H9 (cell line): Measurements from ENCODE around the gene C1QA. TPM values are rescaled to one million over a fixed set of nuclear protein-coding genes. Genes with fewer than 3 reads are reported as not detected.

Experiments
- DNase-seq: peaks from one replicate; pipeline ENCODE4 v3.0.0-alpha.2; 2017
- H2AFZ ChIP-seq: one replicate; pipeline ENCODE4 v1.6.1; 2013; ENCODE audit warnings: mild to moderate bottlenecking, low read length, control low read depth, moderate library complexity
- H2AK5ac ChIP-seq: 2 replicates; pipeline ENCODE4 v1.6.1; 2013; ENCODE audit warnings: low read length, control low read depth, mixed read lengths; ENCODE audit not compliant: insufficient read length
- H2BK120ac ChIP-seq: one replicate; pipeline ENCODE4 v1.6.1; 2013; ENCODE audit warnings: low read depth, mild to moderate bottlenecking, low read length, control low read depth, inconsistent platforms; ENCODE audit not compliant: poor library complexity, severe bottlenecking
- H2BK12ac ChIP-seq: 2 replicates; pipeline ENCODE4 v1.6.1; 2013; ENCODE audit warnings: low read length, control low read depth, mixed read lengths, low read depth; ENCODE audit not compliant: insufficient read length
- H2BK15ac ChIP-seq: 2 replicates; pipeline ENCODE4 v1.6.1; 2013; ENCODE audit warnings: low read depth, low read length, control low read depth
- H2BK20ac ChIP-seq: one replicate; pipeline ENCODE4 v1.6.1; 2013; ENCODE audit warnings: low read depth, mild to moderate bottlenecking, low read length, control low read depth, inconsistent platforms; ENCODE audit not compliant: poor library complexity, severe bottlenecking
- H2BK5ac ChIP-seq: 2 replicates; pipeline ENCODE4 v1.6.1; 2013; ENCODE audit warnings: low read length, control low read depth, mixed read lengths; ENCODE audit not compliant: insufficient read length
- H3K14ac ChIP-seq: 2 replicates; pipeline ENCODE4 v1.6.1; 2013; ENCODE audit warnings: low read length, control low read depth; ENCODE audit not compliant: insufficient read depth
- H3K18ac ChIP-seq: 2 replicates; pipeline ENCODE4 v1.6.1; 2013; ENCODE audit warnings: low read depth, mild to moderate bottlenecking, mixed read lengths, low read length, control low read depth; ENCODE audit not compliant: insufficient read length
- H3K23ac ChIP-seq: 2 replicates; pipeline ENCODE4 v1.6.1; 2013; ENCODE audit warnings: low read length, control low read depth, mixed read lengths, low read depth; ENCODE audit not compliant: insufficient read length
- H3K23me2 ChIP-seq: 2 replicates; pipeline ENCODE4 v1.6.1; 2013; ENCODE audit warnings: low read depth, mild to moderate bottlenecking, mixed read lengths, low read length, control low read depth; ENCODE audit not compliant: insufficient read length, poor library complexity, severe bottlenecking
- H3K27ac ChIP-seq: 2 replicates; pipeline ENCODE4 v1.5.1; 2013; ENCODE audit warnings: low read length, control low read depth, mixed read lengths, low read depth; ENCODE audit not compliant: insufficient read length
- H3K27me3 ChIP-seq: 2 replicates; pipeline ENCODE4 v1.6.1; 2013; ENCODE audit warnings: low read length, control low read depth, inconsistent platforms; ENCODE audit not compliant: insufficient read depth
- H3K4ac ChIP-seq: 2 replicates; pipeline ENCODE4 v1.6.1; 2013; ENCODE audit warnings: low read depth, mild to moderate bottlenecking, control low read depth, inconsistent platforms, low read length, moderate library complexity
- H3K4me1 ChIP-seq: 2 replicates; pipeline ENCODE4 v1.6.1; 2013; ENCODE audit warnings: low read length, control low read depth, inconsistent platforms; ENCODE audit not compliant: insufficient read depth
- H3K4me2 ChIP-seq: 2 replicates; pipeline ENCODE4 v1.6.1; 2013; ENCODE audit warnings: low read length, control low read depth, mixed read lengths; ENCODE audit not compliant: insufficient read length, insufficient read depth
- H3K56ac ChIP-seq: 2 replicates; pipeline ENCODE4 v1.6.1; 2013; ENCODE audit warnings: low read depth, mild to moderate bottlenecking, mixed read lengths, low read length, control low read depth; ENCODE audit not compliant: insufficient read length
- H3K79me1 ChIP-seq: 2 replicates; pipeline ENCODE4 v1.6.1; 2013; ENCODE audit warnings: low read depth, mild to moderate bottlenecking, moderate library complexity, low read length, control low read depth, inconsistent platforms; ENCODE audit not compliant: insufficient read depth, poor library complexity, severe bottlenecking
- H3K79me2 ChIP-seq: 2 replicates; pipeline ENCODE4 v1.6.1; 2013; ENCODE audit warnings: low read length, control low read depth, inconsistent platforms; ENCODE audit not compliant: insufficient read depth
- H3K9ac ChIP-seq: 2 replicates; pipeline ENCODE4 v1.6.1; 2013; ENCODE audit warnings: low read length, control low read depth, mixed read lengths; ENCODE audit not compliant: insufficient read length; ENCODE audit errors: extremely low read depth
- H3K9me3 ChIP-seq: one replicate; pipeline ENCODE4 v1.6.1; 2013; ENCODE audit warnings: low read depth, low read length, inconsistent platforms; ENCODE audit not compliant: control insufficient read depth
- H3T11ph ChIP-seq: one replicate; pipeline ENCODE4 v1.6.1; 2013; ENCODE audit warnings: mild to moderate bottlenecking, low read length, control low read depth, inconsistent platforms
- H4K20me1 ChIP-seq: one replicate; pipeline ENCODE4 v1.6.1; 2013; ENCODE audit not compliant: control insufficient read depth, insufficient read length, insufficient read depth
- H4K5ac ChIP-seq: 2 replicates; pipeline ENCODE4 v1.6.1; 2013; ENCODE audit warnings: low read depth, mild to moderate bottlenecking, mixed read lengths, low read length, control low read depth; ENCODE audit not compliant: insufficient read length
- H4K8ac ChIP-seq: replicated peaks from 2 replicates; pipeline ENCODE4 v1.6.1; 2013; ENCODE audit warnings: low read length, control low read depth, mixed read lengths, low read depth; ENCODE audit not compliant: insufficient read length
- H4K91ac ChIP-seq: 2 replicates; pipeline ENCODE4 v1.6.1; 2013; ENCODE audit warnings: low read depth, mild to moderate bottlenecking, moderate library complexity, mixed read lengths, low read length, control low read depth; ENCODE audit not compliant: insufficient read length
- H3K27ac Mint-ChIP-seq, 3 experiments: 2 replicates in 2 of 3; 3 replicates in 1 of 3; pipeline ENCODE4 v1.8.0; 2020 to 2021; ENCODE audit warnings: mixed read lengths in 3 of 3, mild to moderate bottlenecking in 1 of 3, moderate library complexity in 1 of 3
- H3K27me3 Mint-ChIP-seq: 2 replicates; pipeline ENCODE4 v1.8.0; 2021; ENCODE audit warnings: low read depth, mild to moderate bottlenecking, moderate library complexity, mixed read lengths
- H3K36me3 Mint-ChIP-seq, 3 experiments: 2 replicates in 2 of 3; 3 replicates in 1 of 3; pipeline ENCODE4 v1.8.0; 2020 to 2021; ENCODE audit warnings: low read depth in 3 of 3, mixed read lengths in 3 of 3; ENCODE audit not compliant: insufficient read depth in 1 of 3
- H3K4me1 Mint-ChIP-seq, 2 experiments: 2 replicates each; pipeline ENCODE4 v1.8.0; 2020; ENCODE audit warnings: mixed read lengths in 2 of 2
- H3K4me3 Mint-ChIP-seq, 2 experiments: 2 replicates in 1 of 2; 3 replicates in 1 of 2; pipeline ENCODE4 v1.8.0; 2020 to 2021; ENCODE audit warnings: mild to moderate bottlenecking in 2 of 2, mixed read lengths in 2 of 2, moderate library complexity in 1 of 2
- H3K9me3 Mint-ChIP-seq, 2 experiments: 2 replicates in 1 of 2; 3 replicates in 1 of 2; pipeline ENCODE4 v1.8.0; 2020; ENCODE audit warnings: mild to moderate bottlenecking in 2 of 2, mixed read lengths in 2 of 2, moderate library complexity in 1 of 2
- WGBS: extraction: QIAGEN DNeasy Blood & Tissue Kit; methylation state at CpG from one replicate; pipeline ENCODE4 v1.1.7; 2013; ENCODE audit warnings: missing lambda C conversion rate, low lambda C conversion rate, mixed read lengths; ENCODE audit not compliant: insufficient read length; ENCODE audit errors: extremely low coverage; 5-methylcytosine and 5-hydroxymethylcytosine counted together
- total RNA-seq: library from RNA; stranded (reverse); gene quantifications from 2 replicates; pipeline ENCODE4 v1.2.1, GENCODE V29; 2021
- TF ChIP-seq, protein P1 (sequence below): fragments of 200-600 bp; sonication (generic); conservative IDR thresholded peaks from 3 replicates; pipeline ENCODE4 v1.8.0; 2021; ENCODE audit warnings: antibody characterized with exemption, mild to moderate bottlenecking

The C1QA gene
- total RNA-seq, 1 experiment from 2014 or later = not detected

DNA sequence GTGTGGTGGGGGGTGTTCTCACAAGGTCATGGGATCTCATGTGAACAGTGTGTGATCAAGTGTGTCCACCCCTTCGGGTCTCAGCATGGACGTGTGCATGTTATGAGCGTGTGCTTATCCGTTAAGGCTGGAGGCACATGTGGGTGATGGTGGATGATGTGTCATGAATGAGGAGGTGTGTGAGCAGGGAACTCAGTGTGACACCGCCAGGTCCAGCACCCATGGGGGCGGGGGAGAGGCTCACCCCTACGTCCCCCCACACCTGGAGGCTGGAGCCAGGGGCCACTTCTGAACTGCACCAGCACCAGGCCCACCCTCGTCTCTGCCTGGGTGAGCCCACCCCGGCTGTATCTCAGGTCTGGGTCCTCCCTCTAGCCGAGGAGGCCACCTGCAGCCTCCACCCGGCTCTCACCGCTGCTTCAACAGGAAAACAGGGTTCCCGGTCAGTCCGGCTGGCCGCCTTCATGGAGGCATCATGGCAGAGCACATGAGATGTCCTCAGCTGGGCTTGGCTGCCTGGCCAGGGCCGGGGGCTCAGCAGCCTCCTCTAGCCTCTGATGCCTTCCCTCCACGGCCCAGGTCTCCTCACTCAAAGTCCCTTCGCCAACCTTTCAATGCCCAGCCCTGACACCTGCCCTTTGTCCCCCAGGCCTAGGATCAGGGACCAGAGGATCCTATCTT, 34.2 kb upstream of the C1QA start:
- no peak overlapping the region for H3K56ac ChIP-seq
- no peak overlapping the region for H4K5ac ChIP-seq
- no peaks in the 10 kb centered on the region for H3K23me2 ChIP-seq
- H2AFZ ChIP-seq = no peak overlapping the region
- H3K27ac ChIP-seq = no peak overlapping the region
- H3K9me3 Mint-ChIP-seq = no peaks in the 10 kb centered on the region; a peak in 1 of 5 replicates
- no peak overlapping the region for H3T11ph ChIP-seq
- no peaks in the 10 kb centered on the region for H3K27me3 ChIP-seq
- no peak overlapping the region for H2AK5ac ChIP-seq
- no peaks in the 10 kb centered on the region for H3K4me1 ChIP-seq
- no peaks in the 10 kb centered on the region for H3K9me3 ChIP-seq
- H3K4me1 Mint-ChIP-seq = peaks cover 9 to 38% of the 10 kb centered on the region in 2 experiments
- no peak overlapping the region for H3K23ac ChIP-seq
- TF ChIP-seq, protein P1, sequence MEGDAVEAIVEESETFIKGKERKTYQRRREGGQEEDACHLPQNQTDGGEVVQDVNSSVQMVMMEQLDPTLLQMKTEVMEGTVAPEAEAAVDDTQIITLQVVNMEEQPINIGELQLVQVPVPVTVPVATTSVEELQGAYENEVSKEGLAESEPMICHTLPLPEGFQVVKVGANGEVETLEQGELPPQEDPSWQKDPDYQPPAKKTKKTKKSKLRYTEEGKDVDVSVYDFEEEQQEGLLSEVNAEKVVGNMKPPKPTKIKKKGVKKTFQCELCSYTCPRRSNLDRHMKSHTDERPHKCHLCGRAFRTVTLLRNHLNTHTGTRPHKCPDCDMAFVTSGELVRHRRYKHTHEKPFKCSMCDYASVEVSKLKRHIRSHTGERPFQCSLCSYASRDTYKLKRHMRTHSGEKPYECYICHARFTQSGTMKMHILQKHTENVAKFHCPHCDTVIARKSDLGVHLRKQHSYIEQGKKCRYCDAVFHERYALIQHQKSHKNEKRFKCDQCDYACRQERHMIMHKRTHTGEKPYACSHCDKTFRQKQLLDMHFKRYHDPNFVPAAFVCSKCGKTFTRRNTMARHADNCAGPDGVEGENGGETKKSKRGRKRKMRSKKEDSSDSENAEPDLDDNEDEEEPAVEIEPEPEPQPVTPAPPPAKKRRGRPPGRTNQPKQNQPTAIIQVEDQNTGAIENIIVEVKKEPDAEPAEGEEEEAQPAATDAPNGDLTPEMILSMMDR = no peak
- no peak for DNase-seq
- H3K79me2 ChIP-seq = no peaks in the 10 kb centered on the region
- H4K91ac ChIP-seq = no peak overlapping the region
- H2BK120ac ChIP-seq = no peak overlapping the region
- no peak overlapping the region for H2BK12ac ChIP-seq
- no peak overlapping the region for H4K8ac ChIP-seq
- no peaks in the 10 kb centered on the region for H3K79me1 ChIP-seq
- H2BK5ac ChIP-seq = no peak overlapping the region
- H4K20me1 ChIP-seq = no peaks in the 10 kb centered on the region
- peaks cover 31% of the 10 kb centered on the region for H3K27me3 Mint-ChIP-seq
- WGBS = no CpG with 5 or more reads among the region's 18 CpGs
- H3K4me3 Mint-ChIP-seq = no peak overlapping the region
- no peak overlapping the region for H2BK15ac ChIP-seq
- no peak overlapping the region for H3K4me2 ChIP-seq
- H3K4ac ChIP-seq = no peak overlapping the region
- H3K18ac ChIP-seq = no peak overlapping the region
- H2BK20ac ChIP-seq = no peak overlapping the region
- H3K9ac ChIP-seq = no peak overlapping the region
- no peak overlapping the region for H3K27ac Mint-ChIP-seq
- no peak overlapping the region; the same call in 1 of the 2 replicates for H3K14ac ChIP-seq
- H3K36me3 Mint-ChIP-seq = no peaks in the 10 kb centered on the region
